Breast epithelium (tissue), 3 donors: Measurements from ENCODE around the gene PGBD5.

Source experiments
- CTCF ChIP-seq, 3 donors: fragments of 450-650 bp; IDR thresholded peaks; one replicate each; pipeline ENCODE4 v1.5.1; 2016 to 2017; ENCODE audit warnings: antibody characterized with exemption in 3 of 3, mild to moderate bottlenecking in 3 of 3, moderate library complexity in 3 of 3
- POLR2A ChIP-seq: fragments of 450-650 bp; IDR thresholded peaks from one replicate; pipeline ENCODE4 v1.6.1; 2016; ENCODE audit warnings: antibody characterized with exemption, mild to moderate bottlenecking, moderate library complexity
- POLR2AphosphoS5 ChIP-seq, 3 donors: sonication (generic); formaldehyde crosslinking; IDR thresholded peaks; one replicate each; pipeline ENCODE4 v1.6.1; 2017; ENCODE audit warnings: antibody characterized with exemption in 3 of 3

- TF ChIP-seq CTCF (IDR thresholded peaks at IDR 0.05) (no peak), POLR2A (no peak), POLR2AphosphoS5 (IDR thresholded peaks at IDR 0.05) (no peak)
Observed at GRCh38 chr1:230431527-230431926, 5.4 kb upstream of the PGBD5 start.
